NCI-H526 treated with DMSO at 0.1 percent for 48 hours (cell line): ENCODE data around the gene KRTAP10-3.

Experiments
- DNase-seq: peaks from one replicate; lab custom pipeline; 2025; lab: John Stamatoyannopoulos, UW

The KRTAP10-3 gene

DNA sequence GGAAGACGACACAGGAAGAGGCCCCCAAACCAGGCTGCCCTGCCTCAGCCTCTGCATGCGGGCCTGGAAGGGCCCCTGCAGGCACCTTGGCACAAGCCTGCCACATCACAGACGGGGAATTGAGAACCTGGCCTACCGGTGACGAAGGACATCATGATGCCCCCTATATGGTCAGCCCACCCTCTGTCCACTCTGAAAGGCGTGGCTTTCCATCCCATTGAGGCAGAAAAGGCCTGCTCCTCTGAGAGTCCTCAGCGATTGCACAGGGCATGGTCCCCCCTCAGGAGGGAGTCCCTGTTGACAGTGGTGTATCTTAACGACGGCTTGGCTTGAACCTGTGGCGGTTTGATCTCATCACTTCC, 30.0 kb downstream of the KRTAP10-3 start:
- no peak for DNase-seq

GRCh38 chr21:44527983-44528633, 30.5 kb downstream of the KRTAP10-3 start:
- no peak for DNase-seq

DNA sequence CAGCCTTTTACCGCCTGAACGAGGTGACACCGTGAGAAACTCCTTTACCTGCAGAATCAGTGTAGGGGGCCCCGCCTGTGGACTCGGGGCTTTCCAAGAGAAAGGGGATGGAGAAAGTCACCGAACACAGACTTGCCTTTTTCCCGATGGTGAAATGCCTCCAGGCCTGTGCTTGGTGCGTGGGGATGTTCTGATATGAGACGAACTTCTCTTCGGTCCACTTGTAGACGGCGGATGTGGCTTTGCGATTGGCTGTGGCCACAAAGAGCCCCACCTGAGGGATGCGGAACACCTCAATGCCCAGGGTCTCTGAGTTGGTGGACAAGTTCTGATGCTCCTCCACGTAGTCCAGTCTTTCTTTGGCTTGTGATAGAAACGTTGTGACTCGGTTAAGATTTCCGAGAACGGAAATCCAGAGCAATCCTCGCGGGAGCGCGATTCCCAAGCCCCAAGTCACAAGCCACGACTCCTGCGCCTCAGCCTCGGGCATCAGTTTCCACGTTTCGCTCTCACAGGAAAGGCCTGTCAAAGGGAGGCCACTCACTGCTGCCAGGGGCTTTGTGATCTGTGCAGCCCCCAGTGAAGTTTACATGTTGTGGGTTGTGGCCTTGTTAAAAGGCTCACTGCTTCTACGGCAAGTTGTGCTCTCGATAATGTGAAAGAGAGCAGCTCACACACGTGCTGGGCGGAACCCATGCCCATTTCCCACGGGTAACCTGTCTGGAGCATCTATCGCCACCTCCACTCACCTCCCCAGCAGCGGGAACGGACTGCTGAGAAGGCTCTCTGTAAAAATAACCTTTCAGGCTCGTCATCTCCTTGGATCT, 31.2 kb downstream of the KRTAP10-3 start:
- no peak for DNase-seq

- no peak for DNase-seq
Observed at GRCh38 chr21:44526096-44526997, 32.2 kb downstream of the KRTAP10-3 start.

- no peak for DNase-seq
Observed at GRCh38 chr21:44525391-44526095, 33.1 kb downstream of the KRTAP10-3 start.

- DNase-seq, result no peak
Observed at GRCh38 chr21:44524414-44525371, 33.9 kb downstream of the KRTAP10-3 start.

- DNase-seq, result no peak
Observed at GRCh38 chr21:44523567-44524413, 34.8 kb downstream of the KRTAP10-3 start.

GRCh38 chr21:44522753-44523204, 35.8 kb downstream of the KRTAP10-3 start:
- no peak for DNase-seq

DNA sequence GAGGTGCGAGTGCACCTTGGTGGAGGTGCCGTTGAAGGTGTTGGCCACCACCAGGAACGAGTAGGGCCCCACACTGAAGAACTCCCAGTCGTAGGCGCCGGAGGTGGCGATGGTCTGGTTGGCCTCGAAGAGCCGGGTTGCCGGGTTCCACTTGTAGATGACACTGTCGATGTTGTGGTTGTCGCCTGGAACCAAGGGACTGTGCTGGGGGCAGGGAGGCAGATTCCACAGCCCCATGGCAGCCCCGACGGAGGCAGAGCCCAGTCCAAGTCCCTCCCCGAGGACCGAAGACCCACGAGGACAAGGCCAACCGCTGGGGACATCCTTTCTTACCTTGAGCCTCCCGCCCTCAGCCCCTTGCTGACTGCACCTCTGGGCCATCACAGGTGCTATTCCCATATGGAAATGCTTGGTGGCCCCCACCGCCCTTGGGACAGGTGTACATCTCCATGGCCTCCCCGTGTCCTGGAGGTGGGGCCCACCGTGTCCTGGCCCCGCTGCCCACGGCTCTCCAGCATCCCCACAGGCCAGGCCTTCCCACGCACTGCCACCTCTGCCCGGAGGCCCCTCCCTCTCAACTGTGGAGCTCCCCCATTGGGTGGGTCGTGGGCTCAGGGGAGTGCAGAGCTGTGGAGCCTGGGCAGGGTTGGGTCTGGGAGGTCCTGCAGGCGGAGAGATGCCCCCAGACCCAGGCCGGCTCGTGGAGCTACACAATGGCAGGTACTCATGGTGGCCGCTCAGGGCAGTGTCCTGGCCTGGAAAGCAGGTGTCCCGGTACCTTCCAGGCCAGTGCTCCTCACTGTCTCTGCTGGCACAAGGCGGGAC, 36.5 kb downstream of the KRTAP10-3 start:
- DNase-seq, result no peak

DNA sequence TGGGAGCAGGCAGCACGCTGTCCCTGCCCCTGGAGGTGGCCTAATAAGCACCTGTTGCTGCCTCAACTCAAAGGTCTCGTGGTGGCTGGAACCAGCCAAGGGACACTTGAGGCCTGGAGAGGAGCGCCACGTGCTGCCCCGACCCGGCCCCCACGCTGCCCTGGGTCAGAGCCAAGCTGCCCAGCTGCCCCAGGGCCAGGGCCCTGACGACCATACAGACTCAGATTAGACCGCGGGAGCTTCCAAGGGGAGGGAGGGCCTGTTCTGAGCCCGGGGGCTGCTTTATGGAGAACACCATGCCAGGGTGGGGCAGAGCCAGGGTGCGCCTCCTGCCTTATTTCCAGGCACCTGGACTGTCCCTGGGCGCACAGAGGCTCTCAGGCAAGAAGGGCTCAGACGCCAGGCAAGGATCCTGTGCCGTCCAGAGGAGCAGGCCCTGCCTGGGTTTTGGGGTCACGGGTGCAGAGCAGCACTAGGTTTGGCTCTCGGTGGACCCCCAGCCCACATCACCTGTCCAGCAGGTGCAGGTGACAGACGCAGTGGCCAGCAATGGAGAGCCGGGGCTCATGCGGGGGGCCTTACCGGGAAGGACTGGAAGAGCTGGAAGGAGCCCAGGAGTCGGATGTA, 37.2 kb downstream of the KRTAP10-3 start:
- no peak for DNase-seq

DNA sequence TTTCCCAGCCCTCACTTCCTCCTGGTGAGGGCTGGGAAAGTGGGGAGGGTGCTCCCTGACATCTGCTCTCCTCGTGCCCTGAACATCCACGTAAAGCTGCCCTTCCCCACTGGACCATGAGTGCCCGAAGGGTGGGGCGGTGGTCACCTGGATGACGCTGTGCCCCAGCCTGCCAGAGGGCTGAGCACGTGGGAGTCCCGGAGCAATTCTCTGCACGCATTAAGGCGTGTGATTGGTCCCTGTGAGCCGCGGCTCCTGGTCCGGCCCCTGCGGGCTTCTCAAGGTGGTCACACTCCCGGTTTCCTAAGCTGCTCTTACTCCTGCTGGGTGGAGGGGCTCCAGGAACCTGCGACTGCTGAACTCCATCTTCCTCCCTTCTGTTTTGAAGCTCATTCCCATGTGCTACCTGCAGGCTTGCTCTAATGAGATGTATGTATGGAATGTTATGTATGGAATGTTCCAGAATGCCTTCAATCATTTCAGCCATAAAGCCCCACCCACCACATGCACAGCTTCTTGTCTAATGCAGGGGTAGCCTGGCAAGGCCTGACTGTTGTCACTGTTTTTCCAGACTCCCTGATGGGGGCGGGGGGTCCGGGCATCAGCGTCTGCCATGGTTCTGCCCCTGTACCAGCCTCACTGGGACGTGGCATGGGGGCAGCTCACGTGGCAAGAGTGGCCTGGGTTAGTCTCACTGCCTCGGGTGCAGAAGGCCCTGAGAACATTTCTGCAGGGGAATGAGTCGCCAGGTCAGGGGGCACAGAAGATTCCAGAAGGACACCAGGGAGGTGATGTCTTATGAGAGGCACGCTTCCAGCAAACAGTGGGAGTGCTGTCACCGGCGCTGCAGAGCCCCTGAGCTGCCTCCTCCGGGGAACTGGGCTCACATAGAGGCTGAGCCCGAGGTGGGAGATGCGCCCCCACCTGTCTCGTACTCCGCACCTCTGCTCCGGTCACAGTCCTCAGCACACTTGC, 38.0 kb downstream of the KRTAP10-3 start:
- DNase-seq, result no peak

DNA sequence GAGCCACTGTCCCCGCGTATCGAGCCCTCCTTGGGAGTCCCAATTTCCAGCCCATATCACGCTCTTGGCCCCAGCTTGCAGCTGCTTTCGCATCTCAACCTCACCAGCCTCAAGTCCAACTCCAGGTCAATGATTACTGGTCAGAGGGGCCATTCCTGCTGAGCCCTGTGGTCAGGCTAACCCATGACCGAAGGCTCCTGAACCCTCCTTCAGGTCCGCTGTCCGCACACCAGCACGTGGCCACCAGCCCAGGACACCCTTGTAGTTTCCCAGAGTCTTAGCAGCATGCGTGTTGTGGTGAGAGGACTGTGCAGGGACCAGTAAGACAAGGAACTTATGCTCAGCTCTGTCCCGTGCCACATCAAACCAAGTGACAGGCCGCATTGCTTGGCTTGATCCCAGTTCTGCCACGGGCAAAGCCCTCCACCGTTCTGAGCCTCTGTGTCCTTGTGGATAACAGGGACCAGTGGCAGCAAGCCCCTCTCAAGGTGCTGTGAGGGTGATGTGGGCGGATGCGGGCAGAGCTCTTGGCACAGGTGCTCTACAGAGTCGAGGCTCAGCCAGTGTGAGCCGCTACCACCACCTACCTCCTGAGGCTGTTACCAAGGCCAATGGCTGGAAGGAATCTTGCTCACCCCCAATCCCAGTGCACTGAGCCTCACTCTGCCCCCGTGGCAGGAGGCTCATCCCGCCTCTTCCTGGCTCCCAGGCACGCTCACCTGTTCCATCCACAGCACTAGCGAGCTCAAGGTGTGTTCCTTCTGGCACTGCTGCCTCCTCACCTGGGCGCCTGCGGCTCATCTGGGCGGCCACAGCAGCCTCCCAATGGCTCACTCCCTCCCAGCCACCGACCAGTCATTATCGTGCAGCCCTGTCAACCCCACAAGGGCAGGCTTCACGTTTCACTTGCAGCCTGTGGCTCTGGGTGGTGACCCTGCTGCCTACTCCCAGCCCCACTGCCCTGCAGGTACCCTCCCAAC, 39.0 kb downstream of the KRTAP10-3 start:
- no peak for DNase-seq

- no peak for DNase-seq
Observed at GRCh38 chr21:44518686-44519085, 39.9 kb downstream of the KRTAP10-3 start.

DNA sequence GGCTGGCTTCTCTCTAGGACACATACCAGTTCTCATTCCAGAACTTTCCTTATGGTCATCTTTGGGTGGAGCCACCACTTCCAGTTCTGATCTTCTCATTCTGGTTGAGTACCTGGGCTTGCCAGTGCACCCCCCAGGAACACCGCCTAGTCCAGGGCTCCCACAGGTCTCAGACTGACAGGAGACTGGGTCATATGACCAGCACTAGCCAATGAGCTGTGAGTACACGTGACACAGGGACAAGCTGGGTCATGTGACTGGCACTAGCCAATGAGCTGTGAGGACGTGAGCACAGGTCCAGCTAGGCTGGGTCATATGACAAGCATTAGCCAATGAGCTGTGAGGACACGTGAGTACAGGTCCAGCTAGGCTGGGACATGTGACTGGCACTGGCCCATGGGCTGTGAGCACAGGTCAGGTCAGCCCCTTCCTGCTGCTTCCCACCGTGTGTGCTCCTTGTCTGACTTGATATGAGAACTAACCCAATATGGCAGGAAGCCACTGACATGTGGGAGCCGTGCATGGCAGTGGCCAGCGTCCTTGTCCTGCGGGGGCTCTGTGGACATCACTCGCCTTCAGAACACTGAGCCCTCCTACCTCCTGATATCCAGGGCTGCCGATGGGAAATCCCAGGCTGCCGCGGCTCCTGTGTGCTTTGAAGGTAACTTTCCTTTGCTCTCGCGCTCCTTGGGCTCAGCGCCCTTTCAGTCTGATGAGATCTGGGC, 41.3 kb downstream of the KRTAP10-3 start:
- peak; percentile 95 for DNase-seq

DNA sequence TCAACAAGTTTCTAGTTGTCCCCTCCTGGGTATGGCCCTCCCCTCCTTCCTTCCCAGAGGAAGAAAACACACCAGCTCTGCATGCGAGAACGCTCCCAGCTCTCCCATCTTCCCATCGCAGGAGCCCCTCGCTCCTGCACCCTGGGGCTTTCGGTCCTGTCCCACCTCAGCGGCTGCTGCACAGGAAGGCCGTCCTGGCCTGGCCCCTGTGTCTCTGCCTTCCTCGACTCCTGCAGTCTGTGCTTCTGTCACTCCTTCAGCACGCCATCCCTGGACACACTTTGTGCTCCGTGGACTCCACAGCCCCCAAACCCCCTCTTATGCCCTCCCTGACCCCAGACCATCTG, 41.8 kb downstream of the KRTAP10-3 start:
- no peak for DNase-seq
